HG02938 (cell line): ENCODE data around the gene ZDHHC17.

Experiments used
- ATAC-seq: cut with Tn5 transposase; IDR thresholded peaks from one replicate; pipeline ENCODE4 v1.9.1; 2021; ENCODE audit warnings: mild to moderate bottlenecking, moderate library complexity; ENCODE audit not compliant: unreplicated experiment

Gene ZDHHC17

GRCh38 chr12:76813972-76814371 is 50.1 kb downstream of the ZDHHC17 start:
- no peak for ATAC-seq

- ATAC-seq = no peak
Observed at GRCh38 chr12:76820888-76821482, 57.1 kb downstream of the ZDHHC17 start.

- no peak for ATAC-seq
Observed at GRCh38 chr12:76830436-76830835, 66.5 kb downstream of the ZDHHC17 start.

- no peak for ATAC-seq
Observed at GRCh38 chr12:76836633-76837032, 72.7 kb downstream of the ZDHHC17 start.

- ATAC-seq = no peak
Observed at GRCh38 chr12:76847260-76847659, 83.3 kb downstream of the ZDHHC17 start.

GRCh38 chr12:76848132-76848531 is 84.2 kb downstream of the ZDHHC17 start:
- ATAC-seq = no peak

GRCh38 chr12:76852106-76852505 is 88.2 kb downstream of the ZDHHC17 start:
- ATAC-seq = no peak

GRCh38 chr12:76855271-76855670 is 91.4 kb downstream of the ZDHHC17 start:
- ATAC-seq = no peak

GRCh38 chr12:76856018-76856644 is 92.2 kb downstream of the ZDHHC17 start:
- ATAC-seq = no peak

- ATAC-seq = no peak
Observed at GRCh38 chr12:76859611-76860010, 95.7 kb downstream of the ZDHHC17 start.

- no peak for ATAC-seq
Observed at GRCh38 chr12:76860256-76860655, 96.3 kb downstream of the ZDHHC17 start.

GRCh38 chr12:76863005-76863670 is 99.2 kb downstream of the ZDHHC17 start:
- no peak for ATAC-seq

GRCh38 chr12:76863837-76864236 is 99.9 kb downstream of the ZDHHC17 start:
- ATAC-seq = no peak

- ATAC-seq = peak; percentile 89
Observed at GRCh38 chr12:76864791-76865400, 101.0 kb downstream of the ZDHHC17 start.

- ATAC-seq = no peak
Observed at GRCh38 chr12:76866151-76866567, 102.2 kb downstream of the ZDHHC17 start.

GRCh38 chr12:76866726-76867125 is 102.8 kb downstream of the ZDHHC17 start:
- no peak for ATAC-seq

GRCh38 chr12:76871082-76871481 is 107.2 kb downstream of the ZDHHC17 start:
- ATAC-seq = no peak

GRCh38 chr12:76871742-76872141 is 107.8 kb downstream of the ZDHHC17 start:
- no peak for ATAC-seq

GRCh38 chr12:76872415-76872814 is 108.5 kb downstream of the ZDHHC17 start:
- no peak for ATAC-seq

GRCh38 chr12:76874027-76874426 is 110.1 kb downstream of the ZDHHC17 start:
- ATAC-seq = no peak

- ATAC-seq = no peak
Observed at GRCh38 chr12:76874491-76875190, 110.7 kb downstream of the ZDHHC17 start.
